A673 (cell line): ENCODE data around the gene ZNF460. TPM values are rescaled to one million over a fixed set of nuclear protein-coding genes. Genes with fewer than 3 reads are reported as not detected.
A peak's percentile ranks its signal among the peaks of the same experiment; 100 is the strongest.

Experiments
- BruUV-seq: library from RNA; stranded (reverse); fragments of 400-500 nt; replicated peaks from 2 replicates; lab custom pipeline; 2021; lab: Mats Ljungman, UMichigan
- CTCF ChIA-PET: fragments of 300-600 bp; sonication (Branson Sonifier 250); formaldehyde crosslinking; loops from one replicate; lab custom pipeline; 2022; ENCODE audit warnings: antibody characterized with exemption; lab: Charles Lee
- POLR2A ChIA-PET: fragments of 300-600 bp; sonication (Branson Sonifier 250); formaldehyde crosslinking; loops from one replicate; lab custom pipeline; 2022; ENCODE audit warnings: antibody characterized with exemption; ENCODE audit not compliant: low non-redundant PET; lab: Charles Lee
- DNase-seq: peaks from one replicate; pipeline ENCODE4 v3.0.0-alpha.2; 2015; ENCODE audit warnings: low spot score
- H3K27ac ChIP-seq: fragments of 200-600 bp; sonication (generic); 2 replicates; pipeline ENCODE4 v1.5.1; 2016; ENCODE audit warnings: mixed run types, low read depth, mild to moderate bottlenecking, mixed read lengths, antibody characterized with exemption, low read length; ENCODE audit not compliant: poor library complexity, severe bottlenecking
- H3K27me3 ChIP-seq: fragments of 200-600 bp; sonication (generic); replicated peaks from 2 replicates; pipeline ENCODE4 v1.6.1; 2017; ENCODE audit warnings: mixed run types, low read depth, mild to moderate bottlenecking, mixed read lengths, antibody characterized with exemption, low read length; ENCODE audit not compliant: insufficient read depth, poor library complexity
- H3K36me3 ChIP-seq: fragments of 200-600 bp; sonication (generic); 2 replicates; pipeline ENCODE4 v1.6.1; 2016; ENCODE audit warnings: mixed run types, mild to moderate bottlenecking, mixed read lengths, antibody characterized with exemption, low read length; ENCODE audit not compliant: insufficient read depth, poor library complexity, severe bottlenecking
- H3K4me1 ChIP-seq: fragments of 200-600 bp; sonication (generic); 2 replicates; pipeline ENCODE4 v1.6.1; 2017; ENCODE audit warnings: mixed run types, mild to moderate bottlenecking, mixed read lengths, antibody characterized with exemption, low read length; ENCODE audit not compliant: insufficient read depth, poor library complexity, severe bottlenecking
- H3K4me3 ChIP-seq: fragments of 200-600 bp; sonication (generic); 2 replicates; pipeline ENCODE4 v1.5.1; 2016; ENCODE audit warnings: low read depth, mixed run types, mild to moderate bottlenecking, mixed read lengths, low read length; ENCODE audit not compliant: poor library complexity, severe bottlenecking
- H3K9me3 ChIP-seq: fragments of 200-600 bp; sonication (generic); 2 replicates; pipeline ENCODE4 v1.6.1; 2016; ENCODE audit warnings: mixed run types, low read depth, mild to moderate bottlenecking, mixed read lengths, antibody characterized with exemption, low read length; ENCODE audit not compliant: poor library complexity, severe bottlenecking
- CTCF ChIP-seq: fragments of 300-800, 200-600 bp; sonication (generic); conservative IDR thresholded peaks from 2 replicates; pipeline ENCODE4 v1.5.1; 2017; ENCODE audit warnings: low read depth, mild to moderate bottlenecking, antibody characterized with exemption, low read length, moderate library complexity, mixed read lengths
- EZH2 ChIP-seq: fragments of 200-600 bp; sonication (generic); IDR thresholded peaks from 2 replicates; pipeline ENCODE4 v1.6.1; 2017; ENCODE audit warnings: borderline replicate concordance, low read depth, mild to moderate bottlenecking, mixed read lengths, antibody characterized with exemption, low read length; ENCODE audit not compliant: poor library complexity, severe bottlenecking
- intact Hi-C: fragments of 100-400 bp; cut with micrococcal nuclease; formaldehyde crosslinking; loops from one replicate; pipeline ENCODE4 v1.10.0; 2022; ENCODE audit not compliant: unreplicated experiment
- total RNA-seq: library from RNA; stranded (reverse); gene quantifications from 2 replicates; pipeline ENCODE4 v1.2.3, GENCODE V29; 2021

ZNF460 gene
- total RNA-seq, 1 experiment from 2014 or later = 58.4 TPM

GRCh38 chr19:57334191-57334590, 53.9 kb downstream of the ZNF460 start:
- POLR2A ChIA-PET = no interaction called here
- intact Hi-C loops = no loop called here

GRCh38 chr19:57338877-57339276, 58.6 kb downstream of the ZNF460 start:
- TF ChIP-seq EZH2 (no peak), CTCF (no peak)

More at GRCh38 chr19:57334191-57334590, 53.9 kb downstream of the ZNF460 start:
- H3K27ac ChIP-seq = no peak overlapping the region
- peak; percentile 10 for DNase-seq
- H3K36me3 ChIP-seq = peaks cover 11% of the 10 kb centered on the region
- no peaks in the 10 kb centered on the region for H3K4me1 ChIP-seq
- no peak overlapping the region for H3K4me3 ChIP-seq
- BruUV-seq = no TSS peak
- H3K9me3 ChIP-seq = no peaks in the 10 kb centered on the region
- CTCF ChIA-PET = no interaction called here
- TF ChIP-seq CTCF = no peak
- no peak for TF ChIP-seq EZH2
- H3K27me3 ChIP-seq = no peaks in the 10 kb centered on the region

GRCh38 chr19:57342582-57342981, 62.3 kb downstream of the ZNF460 start:
- Histone ChIP-seq H3K4me1 (no peaks in the 10 kb centered on the region), H3K27ac (no peak overlapping the region), H3K9me3 (no peaks in the 10 kb centered on the region), H3K36me3 (no peaks in the 10 kb centered on the region), H3K27me3 (peaks cover 25% of the 10 kb centered on the region), H3K4me3 (no peak overlapping the region)
- DNase-seq = no peak
- intact Hi-C loops = no loop called here
- ChIA-PET CTCF (no interaction called here), POLR2A (no interaction called here)
- no peak for TF ChIP-seq CTCF
- no peak for TF ChIP-seq EZH2
- BruUV-seq = no TSS peak

More at GRCh38 chr19:57338877-57339276, 58.6 kb downstream of the ZNF460 start:
- no TSS peak for BruUV-seq
- no peak overlapping the region for H3K27ac ChIP-seq
- ChIA-PET POLR2A (no interaction called here), CTCF (no interaction called here)
- H3K4me1 ChIP-seq = no peaks in the 10 kb centered on the region
- no peaks in the 10 kb centered on the region for H3K36me3 ChIP-seq
- no peak for DNase-seq
- no peaks in the 10 kb centered on the region for H3K9me3 ChIP-seq
- intact Hi-C loops = no loop called here
- H3K4me3 ChIP-seq = no peak overlapping the region
- H3K27me3 ChIP-seq = peaks cover 13% of the 10 kb centered on the region

Other genes starting within 250 kb of the ZNF460 start
- gene USP29, start 160.5 kb upstream of the ZNF460 start, total RNA-seq = not detected in 2 replicates
- gene ZIM3, start 135.3 kb upstream of the ZNF460 start, total RNA-seq = not detected in 2 replicates
- not detected in 2 replicates for gene DUXA, start 113.0 kb upstream of the ZNF460 start, total RNA-seq
- 25.1 and 25.8 TPM in 2 replicates for gene ZNF264, start 89.0 kb upstream of the ZNF460 start, total RNA-seq
- gene AURKC, start 49.5 kb upstream of the ZNF460 start, total RNA-seq = 1.2 and 1.5 TPM in 2 replicates
- gene ZNF805, start 39.9 kb upstream of the ZNF460 start, total RNA-seq = 11.7 and 14.7 TPM in 2 replicates
- gene ZNF543, start 40.0 kb downstream of the ZNF460 start, total RNA-seq = 10.1 and 10.6 TPM in 2 replicates
- 10.2 and 11.0 TPM in 2 replicates for gene ZNF304, start 70.8 kb downstream of the ZNF460 start, total RNA-seq
- 16.8 and 18.7 TPM in 2 replicates for gene TRAPPC2B, start 83.1 kb downstream of the ZNF460 start, total RNA-seq
- gene ZNF547, start 83.1 kb downstream of the ZNF460 start, total RNA-seq = 5.0 and 6.1 TPM in 2 replicates
- gene ZNF548, start 109.4 kb downstream of the ZNF460 start, total RNA-seq = 16.9 TPM in 2 replicates
- gene ZNF17, start 130.7 kb downstream of the ZNF460 start, total RNA-seq = 13.1 and 19.2 TPM in 2 replicates
- gene ZNF749, start 154.8 kb downstream of the ZNF460 start, total RNA-seq = 21.6 and 22.9 TPM in 2 replicates
- gene VN1R1, start 176.7 kb downstream of the ZNF460 start, total RNA-seq = 0.41 and 0.83 TPM in 2 replicates
- gene ZNF772, start 197.1 kb downstream of the ZNF460 start, total RNA-seq = 19.4 and 21.2 TPM in 2 replicates
- gene ZNF419, start 207.3 kb downstream of the ZNF460 start, total RNA-seq = 12.4 and 14.6 TPM in 2 replicates
- gene ZNF773, start 219.5 kb downstream of the ZNF460 start, total RNA-seq = 9.7 and 13.4 TPM in 2 replicates
- gene ZNF549, start 246.9 kb downstream of the ZNF460 start, total RNA-seq = 8.5 and 10.1 TPM in 2 replicates